ENCODE measurements around the gene IRAK3.

The IRAK3 gene

GRCh38 chr12:66270613-66271012 lies 81.6 kb downstream of the IRAK3 start:
- Histone ChIP-seq H3K36me3 (ENCODE audit: control insufficient read depth, insufficient read depth, low read length) (no peaks in the 10 kb centered on the region), H3K4me3 (ENCODE audit: insufficient read depth, low read depth, low read length, poor library complexity, severe bottlenecking) (no peak overlapping the region), H3K9me3 (ENCODE audit: control insufficient read depth, low read length) (no peaks in the 10 kb centered on the region), H3K27ac (ENCODE audit: insufficient read depth, low read length, poor library complexity, severe bottlenecking) (no peak overlapping the region), H3K27me3 (replicated peaks; ENCODE audit: control insufficient read depth, insufficient read depth, low read length, poor library complexity, severe bottlenecking) (no peaks in the 10 kb centered on the region), H3K4me1 (ENCODE audit: control insufficient read depth, insufficient read depth, low read length, poor library complexity, severe bottlenecking) (no peaks in the 10 kb centered on the region)
- no peak for DNase-seq

DNA sequence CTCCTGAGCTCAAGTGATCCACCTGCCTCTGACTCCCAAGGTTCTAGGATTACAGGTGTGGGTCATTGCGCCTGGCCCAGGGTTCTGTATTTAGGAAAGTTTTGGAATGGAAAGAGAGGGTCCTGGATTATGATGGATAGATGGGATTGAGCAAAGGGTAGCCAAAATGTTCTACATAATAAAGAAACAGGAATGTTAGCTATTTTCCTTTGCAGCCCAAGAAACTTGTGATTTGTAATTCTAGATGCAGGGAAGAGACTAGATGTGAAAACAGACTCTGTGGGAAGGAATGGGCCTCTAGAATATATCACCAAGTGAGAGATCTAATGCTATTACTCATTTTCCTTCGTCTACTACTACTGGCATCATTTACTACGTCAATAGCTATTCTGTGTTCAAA lies 83.6 kb downstream of the IRAK3 start:
- Histone ChIP-seq H3K4me1 (ENCODE audit: control insufficient read depth, insufficient read depth, low read length, poor library complexity, severe bottlenecking) (no peaks in the 10 kb centered on the region), H3K9me3 (ENCODE audit: control insufficient read depth, low read length) (no peaks in the 10 kb centered on the region), H3K4me3 (ENCODE audit: insufficient read depth, low read depth, low read length, poor library complexity, severe bottlenecking) (no peak overlapping the region), H3K27ac (ENCODE audit: insufficient read depth, low read length, poor library complexity, severe bottlenecking) (no peak overlapping the region), H3K27me3 (replicated peaks; ENCODE audit: control insufficient read depth, insufficient read depth, low read length, poor library complexity, severe bottlenecking) (no peaks in the 10 kb centered on the region), H3K36me3 (ENCODE audit: control insufficient read depth, insufficient read depth, low read length) (no peaks in the 10 kb centered on the region)
- DNase-seq = no peak

GRCh38 chr12:66273147-66273546 lies 84.1 kb downstream of the IRAK3 start:
- no peak overlapping the region for H3K27ac ChIP-seq (ENCODE audit: insufficient read depth, low read length, poor library complexity, severe bottlenecking)
- no peaks in the 10 kb centered on the region for H3K36me3 ChIP-seq (ENCODE audit: control insufficient read depth, insufficient read depth, low read length)
- DNase-seq = no peak
- H3K4me1 ChIP-seq (ENCODE audit: control insufficient read depth, insufficient read depth, low read length, poor library complexity, severe bottlenecking) = no peaks in the 10 kb centered on the region
- H3K9me3 ChIP-seq (ENCODE audit: control insufficient read depth, low read length) = no peaks in the 10 kb centered on the region
- H3K4me3 ChIP-seq (ENCODE audit: insufficient read depth, low read depth, low read length, poor library complexity, severe bottlenecking) = no peak overlapping the region
- H3K27me3 ChIP-seq (replicated peaks; ENCODE audit: control insufficient read depth, insufficient read depth, low read length, poor library complexity, severe bottlenecking) = no peaks in the 10 kb centered on the region

- no peak for DNase-seq
- no peaks in the 10 kb centered on the region for H3K27me3 ChIP-seq (replicated peaks; ENCODE audit: control insufficient read depth, insufficient read depth, low read length, poor library complexity, severe bottlenecking)
- no peaks in the 10 kb centered on the region for H3K36me3 ChIP-seq (ENCODE audit: control insufficient read depth, insufficient read depth, low read length)
- H3K27ac ChIP-seq (ENCODE audit: insufficient read depth, low read length, poor library complexity, severe bottlenecking) = no peak overlapping the region
- H3K9me3 ChIP-seq (ENCODE audit: control insufficient read depth, low read length) = no peaks in the 10 kb centered on the region
- no peak overlapping the region for H3K4me3 ChIP-seq (ENCODE audit: insufficient read depth, low read depth, low read length, poor library complexity, severe bottlenecking)
- peaks cover 6% of the 10 kb centered on the region for H3K4me1 ChIP-seq (ENCODE audit: control insufficient read depth, insufficient read depth, low read length, poor library complexity, severe bottlenecking)
These were observed 86.0 kb downstream of the IRAK3 start for GRCh38 chr12:66275040-66275439.

- H3K9me3 ChIP-seq (ENCODE audit: control insufficient read depth, low read length) = no peaks in the 10 kb centered on the region
- no peaks in the 10 kb centered on the region for H3K27me3 ChIP-seq (replicated peaks; ENCODE audit: control insufficient read depth, insufficient read depth, low read length, poor library complexity, severe bottlenecking)
- peak; percentile 16 to 32 (median 21) for DNase-seq
- peaks cover 6% of the 10 kb centered on the region for H3K4me1 ChIP-seq (ENCODE audit: control insufficient read depth, insufficient read depth, low read length, poor library complexity, severe bottlenecking)
- no peak overlapping the region for H3K4me3 ChIP-seq (ENCODE audit: insufficient read depth, low read depth, low read length, poor library complexity, severe bottlenecking)
- H3K36me3 ChIP-seq (ENCODE audit: control insufficient read depth, insufficient read depth, low read length) = no peaks in the 10 kb centered on the region
- no peak overlapping the region for H3K27ac ChIP-seq (ENCODE audit: insufficient read depth, low read length, poor library complexity, severe bottlenecking)
These were observed 90.2 kb downstream of the IRAK3 start for GRCh38 chr12:66279123-66279712.

GRCh38 chr12:66280561-66280960 lies 91.5 kb downstream of the IRAK3 start:
- H3K9me3 ChIP-seq (ENCODE audit: control insufficient read depth, low read length) = no peaks in the 10 kb centered on the region
- H3K27me3 ChIP-seq (replicated peaks; ENCODE audit: control insufficient read depth, insufficient read depth, low read length, poor library complexity, severe bottlenecking) = no peaks in the 10 kb centered on the region
- no peak overlapping the region for H3K4me3 ChIP-seq (ENCODE audit: insufficient read depth, low read depth, low read length, poor library complexity, severe bottlenecking)
- H3K4me1 ChIP-seq (ENCODE audit: control insufficient read depth, insufficient read depth, low read length, poor library complexity, severe bottlenecking) = peaks cover 6% of the 10 kb centered on the region
- DNase-seq = no peak
- no peak overlapping the region for H3K27ac ChIP-seq (ENCODE audit: insufficient read depth, low read length, poor library complexity, severe bottlenecking)
- no peaks in the 10 kb centered on the region for H3K36me3 ChIP-seq (ENCODE audit: control insufficient read depth, insufficient read depth, low read length)

DNA sequence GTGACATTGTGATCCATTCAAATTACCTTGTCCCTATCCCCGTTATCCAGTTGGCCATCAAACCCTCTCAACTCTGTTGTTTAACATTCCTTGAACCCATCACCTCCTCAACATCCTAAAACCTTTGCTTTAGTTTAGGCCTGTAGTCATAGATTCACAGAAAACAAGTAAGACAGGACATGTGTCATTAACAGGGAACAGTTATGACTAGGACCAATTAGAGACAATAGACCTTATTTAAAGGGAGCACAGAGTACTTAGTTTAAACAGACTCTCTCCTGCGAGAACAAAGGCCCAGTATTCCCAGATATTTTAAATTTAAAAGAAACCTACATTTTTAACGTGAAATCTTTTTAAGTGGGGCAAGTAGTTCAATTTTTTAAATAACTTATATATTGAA lies 93.2 kb downstream of the IRAK3 start:
- no peak overlapping the region for H3K4me3 ChIP-seq (ENCODE audit: insufficient read depth, low read depth, low read length, poor library complexity, severe bottlenecking)
- H3K36me3 ChIP-seq (ENCODE audit: control insufficient read depth, insufficient read depth, low read length) = no peaks in the 10 kb centered on the region
- no peak overlapping the region for H3K27ac ChIP-seq (ENCODE audit: insufficient read depth, low read length, poor library complexity, severe bottlenecking)
- no peaks in the 10 kb centered on the region for H3K9me3 ChIP-seq (ENCODE audit: control insufficient read depth, low read length)
- DNase-seq = no peak
- no peaks in the 10 kb centered on the region for H3K27me3 ChIP-seq (replicated peaks; ENCODE audit: control insufficient read depth, insufficient read depth, low read length, poor library complexity, severe bottlenecking)
- H3K4me1 ChIP-seq (ENCODE audit: control insufficient read depth, insufficient read depth, low read length, poor library complexity, severe bottlenecking) = peaks cover 19% of the 10 kb centered on the region

- peak overlapping the region; percentile 39 for H3K27ac ChIP-seq (ENCODE audit: insufficient read depth, low read length, poor library complexity, severe bottlenecking)
- no peaks in the 10 kb centered on the region for H3K9me3 ChIP-seq (ENCODE audit: control insufficient read depth, low read length)
- H3K36me3 ChIP-seq (ENCODE audit: control insufficient read depth, insufficient read depth, low read length) = no peaks in the 10 kb centered on the region
- no peaks in the 10 kb centered on the region for H3K27me3 ChIP-seq (replicated peaks; ENCODE audit: control insufficient read depth, insufficient read depth, low read length, poor library complexity, severe bottlenecking)
- no peak overlapping the region for H3K4me3 ChIP-seq (ENCODE audit: insufficient read depth, low read depth, low read length, poor library complexity, severe bottlenecking)
- DNase-seq = no peak
- peaks cover 43% of the 10 kb centered on the region for H3K4me1 ChIP-seq (ENCODE audit: control insufficient read depth, insufficient read depth, low read length, poor library complexity, severe bottlenecking)
These were observed 98.3 kb downstream of the IRAK3 start for GRCh38 chr12:66287275-66287674.

GRCh38 chr12:66288121-66288520 lies 99.1 kb downstream of the IRAK3 start:
- Histone ChIP-seq H3K9me3 (ENCODE audit: control insufficient read depth, low read length) (no peaks in the 10 kb centered on the region), H3K4me1 (ENCODE audit: control insufficient read depth, insufficient read depth, low read length, poor library complexity, severe bottlenecking) (peaks cover 45% of the 10 kb centered on the region), H3K27ac (ENCODE audit: insufficient read depth, low read length, poor library complexity, severe bottlenecking) (peak overlapping the region; percentile 39), H3K27me3 (replicated peaks; ENCODE audit: control insufficient read depth, insufficient read depth, low read length, poor library complexity, severe bottlenecking) (no peaks in the 10 kb centered on the region), H3K36me3 (ENCODE audit: control insufficient read depth, insufficient read depth, low read length) (no peaks in the 10 kb centered on the region), H3K4me3 (ENCODE audit: insufficient read depth, low read depth, low read length, poor library complexity, severe bottlenecking) (peak overlapping the region; percentile 26)
- DNase-seq = peak; percentile 38 to 56 (median 55)

- no peaks in the 10 kb centered on the region for H3K36me3 ChIP-seq (ENCODE audit: control insufficient read depth, insufficient read depth, low read length)
- H3K4me1 ChIP-seq (ENCODE audit: control insufficient read depth, insufficient read depth, low read length, poor library complexity, severe bottlenecking) = peaks cover 45% of the 10 kb centered on the region
- DNase-seq = no peak
- no peak overlapping the region for H3K4me3 ChIP-seq (ENCODE audit: insufficient read depth, low read depth, low read length, poor library complexity, severe bottlenecking)
- H3K27ac ChIP-seq (ENCODE audit: insufficient read depth, low read length, poor library complexity, severe bottlenecking) = peak overlapping the region; percentile 7
- no peaks in the 10 kb centered on the region for H3K27me3 ChIP-seq (replicated peaks; ENCODE audit: control insufficient read depth, insufficient read depth, low read length, poor library complexity, severe bottlenecking)
- no peaks in the 10 kb centered on the region for H3K9me3 ChIP-seq (ENCODE audit: control insufficient read depth, low read length)
These were observed 100.5 kb downstream of the IRAK3 start for GRCh38 chr12:66289485-66289884.
